ENCODE measurements around the gene GPT2.

Gene GPT2

DNA sequence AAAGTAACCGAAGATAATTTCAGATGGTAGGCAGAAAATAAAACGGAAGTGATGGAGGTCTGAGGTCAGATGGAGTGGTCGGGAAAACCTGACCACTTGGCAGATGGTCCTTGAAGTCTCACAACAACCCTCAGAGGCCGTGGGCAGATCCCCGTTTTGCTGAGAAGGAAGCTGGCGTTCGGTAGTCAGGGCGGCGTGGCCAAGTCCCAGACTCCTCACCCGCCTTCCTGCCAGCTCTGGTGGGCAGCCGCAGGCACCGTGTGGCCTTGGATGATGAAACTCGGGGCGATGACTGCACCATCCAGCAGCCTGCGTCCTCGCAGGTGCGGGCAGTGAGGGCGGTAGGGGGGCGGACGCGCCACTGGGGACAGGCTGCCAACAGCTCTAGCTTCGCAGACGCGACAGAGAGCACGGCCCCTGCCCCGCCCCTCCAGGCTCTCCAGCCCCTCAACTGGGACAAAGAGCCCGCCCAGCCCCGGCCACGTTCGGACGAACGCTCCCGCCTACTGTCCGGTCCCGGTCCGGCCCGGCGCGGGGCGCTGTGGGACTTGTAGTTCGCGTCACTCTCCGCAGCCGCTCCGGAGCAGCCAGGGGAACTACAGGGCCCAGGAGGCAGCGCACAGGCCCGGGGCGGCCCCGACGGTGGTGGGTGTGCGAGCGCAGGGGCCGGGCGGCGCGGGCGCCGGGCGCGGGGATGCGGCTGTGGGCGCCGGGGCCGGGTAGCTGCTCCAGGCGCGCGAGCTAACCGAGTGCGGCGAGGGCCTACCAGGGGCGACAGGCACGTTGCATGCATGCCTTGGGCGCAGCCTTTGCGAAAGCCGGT is at the start of gene GPT2:
TSS of gene GPT2 (plus strand) at position 673 of the 823 bp plus-strand sequence. CDS start 354 bp downstream, outside the sequence.
- DNase-seq: peak; percentile 83

GRCh38 chr16:46836534-46837530 is 47.3 kb upstream of the GPT2 start:
- DNase-seq: no peak

DNA sequence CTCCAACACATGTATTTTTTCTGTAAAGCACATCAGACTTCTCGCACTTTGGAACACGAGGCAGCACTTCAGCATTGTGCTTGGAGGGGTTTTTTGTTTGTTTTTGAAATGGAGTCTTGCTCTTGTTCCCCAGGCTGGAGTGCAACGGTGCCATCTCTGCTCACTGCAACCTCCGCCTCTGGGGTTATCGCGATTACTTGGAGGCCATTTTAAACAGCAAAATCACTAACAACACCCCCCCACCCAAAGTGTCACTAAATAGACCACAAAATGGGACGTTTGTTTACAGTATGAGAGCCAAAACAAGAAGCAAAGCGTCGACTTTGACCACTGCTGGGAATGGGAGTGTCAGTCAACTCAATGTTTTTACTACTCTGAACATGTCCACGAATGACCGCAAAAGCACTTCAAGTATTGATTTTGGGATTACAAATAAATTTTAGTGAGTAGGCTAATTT is 44.1 kb upstream of the GPT2 start:
- no peak for DNase-seq

GRCh38 chr16:46842192-46842895 is 41.8 kb upstream of the GPT2 start:
- DNase-seq: no peak

GRCh38 chr16:46843898-46844642 is 40.1 kb upstream of the GPT2 start:
- DNase-seq: peak; percentile 26

GRCh38 chr16:46844771-46845170 is 39.4 kb upstream of the GPT2 start:
- DNase-seq: no peak

GRCh38 chr16:46845952-46846351 is 38.2 kb upstream of the GPT2 start:
- DNase-seq: no peak

DNA sequence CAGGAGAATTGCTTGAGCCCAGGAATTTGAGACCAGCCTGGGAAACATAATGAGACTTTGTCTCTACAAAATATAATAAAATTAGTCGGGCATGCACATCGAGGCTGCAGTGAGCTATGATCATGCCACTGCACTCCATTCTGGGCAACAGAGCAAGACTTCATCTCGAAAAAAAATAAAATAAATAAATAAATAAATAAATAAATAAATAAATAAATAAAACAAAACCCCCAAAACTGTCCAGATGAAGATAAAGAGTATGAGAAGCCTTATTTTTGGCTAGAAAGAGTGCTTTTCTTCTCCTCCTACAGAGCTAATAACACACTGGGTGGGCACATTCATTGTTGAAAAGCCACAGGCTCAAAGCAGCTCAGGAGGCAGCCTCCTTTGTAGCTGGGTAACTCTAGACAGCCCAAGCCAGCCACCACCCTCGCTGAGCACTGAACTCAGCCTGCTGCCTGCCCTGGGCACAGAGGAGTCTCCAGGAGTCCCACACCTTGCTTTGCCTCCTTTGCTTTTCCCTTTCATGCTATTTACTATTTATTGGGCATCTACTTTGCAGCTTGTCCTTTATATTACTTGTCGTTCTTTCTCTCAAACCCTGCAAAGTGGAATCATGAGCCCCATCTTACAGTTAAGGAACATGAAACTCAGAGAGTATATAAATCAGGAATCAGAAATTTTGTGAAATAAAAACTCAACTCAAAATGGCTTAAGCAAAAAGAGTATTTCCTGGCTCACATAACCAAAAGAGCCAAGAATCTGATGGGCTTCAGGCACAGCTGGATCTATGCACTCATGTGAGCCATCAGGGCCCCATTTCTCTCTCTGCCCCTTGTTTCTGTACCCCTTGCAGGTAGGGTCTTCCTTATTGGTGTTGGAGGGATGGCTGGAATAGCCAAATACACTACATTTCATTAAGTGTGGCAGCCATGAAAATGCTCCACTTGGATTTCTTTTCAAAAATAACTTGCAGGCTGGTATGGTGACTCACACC is 35.1 kb upstream of the GPT2 start:
- DNase-seq: no peak

GRCh38 chr16:46850619-46851555 is 33.3 kb upstream of the GPT2 start:
- no peak for DNase-seq

GRCh38 chr16:46852130-46852529 is 32.0 kb upstream of the GPT2 start:
- DNase-seq: no peak

GRCh38 chr16:46853713-46854443 is 30.3 kb upstream of the GPT2 start:
- DNase-seq: peak; percentile 61

DNA sequence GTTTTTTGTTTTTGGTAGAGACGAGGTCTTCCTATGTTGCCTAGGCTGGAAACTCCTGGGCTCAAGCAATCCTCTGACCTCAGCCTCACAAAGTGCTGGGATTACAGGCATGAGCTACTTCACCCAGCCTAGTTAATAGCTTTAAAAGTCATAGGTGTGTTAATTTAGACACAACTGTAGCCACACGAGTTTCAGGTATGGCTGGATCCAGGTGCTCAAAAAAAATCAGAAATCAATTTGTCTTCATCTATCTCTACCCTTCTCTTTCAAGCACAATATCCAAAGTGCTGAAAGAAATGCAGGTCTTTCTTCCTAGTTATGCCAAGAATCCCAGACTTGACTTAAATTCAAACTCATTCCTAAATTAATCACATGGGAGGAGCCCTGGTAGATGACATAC is 29.3 kb upstream of the GPT2 start:
- DNase-seq: no peak

- no peak for DNase-seq
These were observed 28.8 kb upstream of the GPT2 start for GRCh38 chr16:46855389-46855788.

DNA sequence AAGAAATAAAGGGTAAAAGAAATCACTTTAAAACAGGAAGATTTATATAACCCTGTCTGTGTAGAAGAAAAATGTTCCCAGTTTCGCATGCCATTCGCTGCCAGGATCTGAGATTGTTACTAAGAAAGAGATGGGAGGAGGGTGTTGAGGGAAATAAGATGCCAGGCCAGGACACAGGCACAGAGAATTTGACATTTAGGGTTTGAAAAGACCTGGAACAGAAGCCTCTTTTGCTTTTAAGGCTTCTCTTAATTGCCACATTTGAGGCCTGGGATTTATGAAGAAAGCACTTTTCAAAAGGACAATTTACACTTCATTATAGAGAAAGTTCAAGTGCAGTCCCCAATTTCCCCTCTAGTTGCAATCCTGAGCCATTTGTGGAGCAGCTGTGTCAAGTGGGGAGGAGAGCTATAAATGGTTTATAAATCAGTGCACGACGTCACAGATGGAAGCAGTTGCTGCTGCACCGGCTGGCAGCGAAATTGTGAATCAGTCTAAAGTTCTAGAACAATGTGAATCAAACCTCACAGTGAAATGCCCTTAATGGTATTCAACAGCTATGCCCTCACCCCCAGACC is 26.7 kb upstream of the GPT2 start:
- no peak for DNase-seq

DNA sequence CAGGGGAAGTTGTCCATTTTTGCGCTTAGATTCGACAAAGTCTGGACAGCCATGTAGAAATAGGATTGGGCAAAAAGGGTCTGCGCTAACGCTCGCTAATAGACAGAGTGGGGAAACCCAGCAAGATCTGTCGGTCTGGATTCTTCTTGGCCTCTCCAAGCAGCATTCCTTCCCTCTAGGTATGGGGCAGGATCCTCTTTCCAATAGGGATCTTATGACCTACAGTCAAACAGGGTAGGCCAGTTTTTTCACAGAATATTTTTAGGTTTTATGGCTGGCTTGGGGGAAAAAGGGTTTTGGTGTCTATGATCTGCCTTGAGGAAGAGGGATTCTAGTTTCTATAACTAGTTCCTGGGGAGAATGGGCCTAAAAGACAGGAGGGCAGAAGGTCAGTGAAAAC is 26.0 kb upstream of the GPT2 start:
- no peak for DNase-seq

GRCh38 chr16:46859719-46860152 is 24.4 kb upstream of the GPT2 start:
- peak; percentile 63 for DNase-seq

DNA sequence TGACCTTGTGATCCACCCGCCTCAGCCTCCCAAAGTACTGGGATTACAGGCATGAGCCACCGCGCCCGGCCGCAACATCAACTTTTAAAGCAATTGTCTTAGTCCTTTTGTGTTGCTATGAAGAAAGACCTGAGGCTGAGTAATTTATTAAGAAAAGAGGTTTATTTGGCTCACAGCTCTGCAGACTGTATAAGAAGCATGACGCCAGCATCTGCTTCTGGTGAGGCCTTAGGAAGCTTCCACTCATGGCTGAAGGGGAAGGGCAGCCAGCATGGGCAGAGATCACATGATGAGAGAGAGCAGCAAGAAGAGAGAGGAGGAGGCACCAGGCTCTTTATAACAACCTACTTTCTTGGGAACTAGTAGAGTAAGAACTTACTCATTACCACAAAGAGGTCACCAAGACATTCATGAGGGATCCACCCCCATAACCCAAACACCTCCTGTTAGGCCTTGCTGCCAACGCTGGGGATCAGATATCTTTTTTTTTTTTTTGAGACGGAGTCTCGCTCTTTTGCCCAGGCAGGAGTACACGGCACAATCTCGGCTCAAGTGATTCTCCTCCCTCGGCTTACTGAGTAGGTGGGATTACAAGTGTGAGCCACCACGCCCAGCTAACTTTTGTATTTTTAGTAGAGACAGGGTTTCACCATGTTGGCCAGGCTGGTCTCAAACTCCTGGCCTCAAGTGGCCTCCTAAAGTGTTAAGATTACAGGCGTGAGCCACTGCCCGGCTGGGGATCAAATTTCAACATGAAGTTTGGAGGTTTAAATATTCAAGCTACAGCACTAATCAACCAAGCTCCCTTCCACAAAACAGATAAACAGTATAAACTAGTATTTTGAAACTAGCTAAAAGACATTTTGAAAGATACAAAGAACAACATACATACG is 21.4 kb upstream of the GPT2 start:
- no peak for DNase-seq
